LNCaP clone FGC (cell line): ENCODE results near the gene IMMP2L.

Source experiments
- DNase-seq: peaks from one replicate; pipeline ENCODE4 v3.0.0-alpha.2; 2011; ENCODE audit warnings: low read depth
- H3K4me3 ChIP-seq: 2 replicates; pipeline ENCODE4 v1.5.1; 2011; ENCODE audit warnings: mild to moderate bottlenecking, low read depth, low read length, control low read depth
- CTCF ChIP-seq: IDR thresholded peaks from 2 replicates; pipeline ENCODE4 v1.5.1; 2012; ENCODE audit warnings: mild to moderate bottlenecking; ENCODE audit not compliant: control insufficient read depth, insufficient read depth; ENCODE audit errors: extremely low read depth

The IMMP2L gene

GRCh38 chr7:111090846-111091245 is 471.4 kb downstream of the IMMP2L start, which contains the start of gene LRRN3:
Gene LRRN3, plus strand, starts transcription at chr7:111091127. Its CDS starts 31,646 bp downstream, at chr7:111122773.
- H3K4me3 ChIP-seq: no peak within 1 kb of the TSS
- no peak for TF ChIP-seq CTCF
- no peak for DNase-seq

GRCh38 chr7:111089822-111090426 is 472.4 kb downstream of the IMMP2L start:
- peak; percentile 51 for TF ChIP-seq CTCF
- peak; percentile 21 for DNase-seq
- no peak overlapping the region for H3K4me3 ChIP-seq

GRCh38 chr7:111088328-111088727 is 474.0 kb downstream of the IMMP2L start:
- DNase-seq: no peak
- TF ChIP-seq CTCF: no peak
- H3K4me3 ChIP-seq: no peak overlapping the region

GRCh38 chr7:111086532-111086931 is 475.8 kb downstream of the IMMP2L start:
- TF ChIP-seq CTCF: no peak
- DNase-seq: no peak
- H3K4me3 ChIP-seq: no peak overlapping the region

- H3K4me3 ChIP-seq: no peak overlapping the region
- TF ChIP-seq CTCF: no peak
Observed at GRCh38 chr7:111085356-111085755, 476.9 kb downstream of the IMMP2L start.

GRCh38 chr7:111083413-111083812 is 478.9 kb downstream of the IMMP2L start:
- no peak for DNase-seq

More at GRCh38 chr7:111085356-111085755, 476.9 kb downstream of the IMMP2L start:
- no peak for DNase-seq

More at GRCh38 chr7:111083413-111083812, 478.9 kb downstream of the IMMP2L start:
- no peak overlapping the region for H3K4me3 ChIP-seq
- no peak for TF ChIP-seq CTCF
